Liver (tissue), 9 donors: ENCODE data around the gene FOXN4. TPM values are rescaled to one million over a fixed set of nuclear protein-coding genes. Genes with fewer than 3 reads are reported as not detected.
A peak's percentile ranks its signal among the peaks of the same experiment; 100 is the strongest.

Experiments used
- DNase-seq: peaks from one replicate; pipeline ENCODE4 v3.0.0-alpha.2; 2017; ENCODE audit warnings: low spot score
- H3K27ac ChIP-seq, 2 donors: one replicate each; pipeline ENCODE4 v1.7.0; 2013; ENCODE audit warnings: inconsistent platforms in 2 of 2, low read length in 2 of 2, control low read depth in 1 of 2, low read depth in 1 of 2, mild to moderate bottlenecking in 1 of 2
- H3K27me3 ChIP-seq, 4 donors: one replicate each; pipeline versions ENCODE4 v1.6.1 to v1.7.0; 2013; ENCODE audit warnings: low read length in 3 of 4, inconsistent platforms in 1 of 4, mild to moderate bottlenecking in 1 of 4, moderate library complexity in 1 of 4; ENCODE audit not compliant: control insufficient read depth in 4 of 4, insufficient read depth in 4 of 4
- H3K36me3 ChIP-seq, 4 donors: one replicate each; pipeline versions ENCODE4 v1.6.1 to v1.7.0; 2013; ENCODE audit warnings: low read length in 3 of 4, mild to moderate bottlenecking in 3 of 4, low read depth in 1 of 4, moderate library complexity in 1 of 4; ENCODE audit not compliant: control insufficient read depth in 4 of 4, insufficient read depth in 3 of 4
- H3K4me1 ChIP-seq, 4 donors: one replicate each; pipeline versions ENCODE4 v1.6.1 to v1.7.0; 2013; ENCODE audit warnings: low read length in 3 of 4, mild to moderate bottlenecking in 3 of 4, moderate library complexity in 1 of 4; ENCODE audit not compliant: control insufficient read depth in 4 of 4, insufficient read depth in 4 of 4
- H3K4me3 ChIP-seq, 3 donors: one replicate each; pipeline versions ENCODE4 v1.6.1 to v1.7.0; 2013; ENCODE audit warnings: low read length in 3 of 3, control low read depth in 1 of 3, low read depth in 1 of 3, mild to moderate bottlenecking in 1 of 3
- H3K9ac ChIP-seq, 2 donors: one replicate each; pipeline ENCODE4 v1.7.0; 2013; ENCODE audit warnings: low read length in 2 of 2, mild to moderate bottlenecking in 2 of 2, moderate library complexity in 2 of 2, control low read depth in 1 of 2, low read depth in 1 of 2
- H3K9me3 ChIP-seq, 4 donors: one replicate each; pipeline versions ENCODE4 v1.6.1 to v1.7.0; 2013; ENCODE audit warnings: low read length in 3 of 4; ENCODE audit not compliant: control insufficient read depth in 4 of 4
- EGR1 ChIP-seq, 2 donors: IDR thresholded peaks; 2 replicates each; pipeline ENCODE4 v1.6.1; 2016 to 2018; ENCODE audit warnings: antibody characterized with exemption in 2 of 2, low read depth in 2 of 2
- HNF4A ChIP-seq, 2 donors: conservative IDR thresholded peaks; 2 replicates each; pipeline ENCODE4 v1.6.1; 2016; ENCODE audit warnings: antibody characterized with exemption in 2 of 2, mild to moderate bottlenecking in 2 of 2
- HNF4G ChIP-seq: IDR thresholded peaks from 2 replicates; pipeline ENCODE4 v1.6.1; 2016; ENCODE audit warnings: antibody characterized with exemption
- JUND ChIP-seq, 2 donors: IDR thresholded peaks; 2 replicates each; pipeline ENCODE4 v1.6.1; 2016; ENCODE audit warnings: antibody characterized with exemption in 2 of 2
- NR2F2 ChIP-seq: IDR thresholded peaks from 2 replicates; pipeline ENCODE4 v1.6.1; 2016; ENCODE audit warnings: antibody characterized with exemption
- RXRA ChIP-seq, 2 donors: IDR thresholded peaks; 2 replicates each; pipeline ENCODE4 v1.6.1; 2017 to 2018; ENCODE audit warnings: antibody characterized with exemption in 2 of 2, mild to moderate bottlenecking in 1 of 2
- SP1 ChIP-seq: IDR thresholded peaks from 2 replicates; pipeline ENCODE4 v1.6.1; 2018; ENCODE audit warnings: antibody characterized with exemption, mild to moderate bottlenecking
- TAF1 ChIP-seq: conservative IDR thresholded peaks from 2 replicates; pipeline ENCODE4 v1.6.1; 2016; ENCODE audit warnings: antibody characterized with exemption, mild to moderate bottlenecking
- YY1 ChIP-seq: IDR thresholded peaks from 2 replicates; pipeline ENCODE4 v1.6.1; 2016; ENCODE audit warnings: antibody characterized with exemption, mild to moderate bottlenecking
- WGBS: extraction: QIAGEN DNeasy Blood & Tissue Kit; methylation state at CpG from one replicate; pipeline ENCODE4 v1.1.7; 2013; 5-methylcytosine and 5-hydroxymethylcytosine counted together
- polyA plus RNA-seq, 2 donors: library from polyadenylated mRNA; stranded (reverse) in 1 of 2; unstranded in 1 of 2; fragments of 200-250 nt in 1 of 2; fragments of >200 nt in 1 of 2; fragmentation: Nextera tagmentation in 1 of 2; extraction: Ambion mirVana in 1 of 2; gene quantifications; one replicate each; pipeline versions ENCODE4 v1.2.1 to v1.2.3, GENCODE V29; 2013 to 2015
- total RNA-seq, 2 donors: library from RNA; depleted of rRNA; stranded (reverse); fragments of >200 nt; gene quantifications; one replicate each; pipeline ENCODE4 v1.2.3, GENCODE V29; 2014
- TF ChIP-seq, protein P1 (sequence below): IDR thresholded peaks from 2 replicates; pipeline ENCODE4 v1.6.1; 2016; ENCODE audit warnings: antibody characterized with exemption
- TF ChIP-seq, protein P2 (sequence below): IDR thresholded peaks from 2 replicates; pipeline ENCODE4 v1.6.1; 2016; ENCODE audit warnings: antibody characterized with exemption, mild to moderate bottlenecking
- TF ChIP-seq, protein P3 (sequence below): IDR thresholded peaks from 2 replicates; pipeline ENCODE4 v1.6.1; 2016; ENCODE audit warnings: antibody characterized with exemption
- TF ChIP-seq, protein P4 (sequence below): fragments of 150-350 bp; IDR thresholded peaks from 2 replicates; pipeline ENCODE4 v1.5.1; 2017; ENCODE audit warnings: improper control_type of control experiment, low read depth, low read length; ENCODE audit not compliant: missing input control
- donor health status: healthy.
- donor health status: healthy.
- donor health status: healthy.
- donor health status: healthy.
- donor health status: healthy.

FOXN4 gene
- total and polyA plus RNA-seq, 4 donors = not detected

DNA sequence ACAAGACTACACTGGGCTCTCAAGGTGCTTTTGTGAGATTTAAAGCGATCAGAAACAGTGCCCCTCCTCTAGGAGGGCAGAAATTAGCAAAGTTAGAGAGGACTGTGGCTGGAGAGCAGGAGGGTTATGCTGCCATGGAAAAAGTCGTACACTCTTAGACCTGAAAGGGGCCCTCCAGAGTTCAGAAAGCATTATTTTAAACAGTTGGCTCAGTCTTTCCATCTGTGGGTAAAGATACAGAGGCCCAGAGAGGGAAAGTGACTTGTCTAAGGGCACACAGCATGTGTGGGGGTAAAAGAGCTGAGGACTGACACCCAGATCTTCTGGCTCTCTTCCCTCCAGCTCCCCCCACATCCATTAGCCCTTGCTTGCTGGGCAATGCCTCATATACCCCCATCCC lies 47.1 kb downstream of the FOXN4 start:
- Histone ChIP-seq H3K4me3 (no peak overlapping the region), H3K27ac (no peak overlapping the region), H3K9me3 (no peaks in the 10 kb centered on the region), H3K9ac (no peak overlapping the region), H3K36me3 (peaks cover 24 to 83% (median 66%) of the 10 kb centered on the region in 4 donors), H3K27me3 (no peaks in the 10 kb centered on the region), H3K4me1 (no peaks in the 10 kb centered on the region)
- no peak for DNase-seq
- TF ChIP-seq NR2F2 = no peak
- TF ChIP-seq, protein P1, sequence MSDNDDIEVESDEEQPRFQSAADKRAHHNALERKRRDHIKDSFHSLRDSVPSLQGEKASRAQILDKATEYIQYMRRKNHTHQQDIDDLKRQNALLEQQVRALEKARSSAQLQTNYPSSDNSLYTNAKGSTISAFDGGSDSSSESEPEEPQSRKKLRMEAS = no peak
- no peak for TF ChIP-seq RXRA (IDR thresholded peaks at IDR 0.05)
- WGBS = 94% methylated on average over 2 of the region's 2 CpGs

DNA sequence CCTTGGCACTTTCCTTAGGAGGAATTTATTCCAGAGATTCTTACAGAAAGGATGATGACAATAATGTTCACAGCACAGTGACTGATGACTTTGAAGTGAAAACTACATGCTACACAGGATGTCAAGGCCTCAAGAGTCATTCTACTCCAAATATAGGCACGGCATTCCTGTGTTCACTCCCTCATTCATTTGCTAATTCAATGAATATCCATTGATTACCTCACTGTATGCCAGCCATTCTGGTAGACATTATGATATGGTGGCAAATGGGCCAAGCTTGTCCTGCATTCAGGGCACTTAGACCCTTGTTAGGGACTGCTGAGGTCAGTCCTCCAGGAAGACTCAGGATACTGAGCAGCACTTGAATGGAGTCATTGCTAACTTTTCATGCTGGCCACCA lies 48.0 kb downstream of the FOXN4 start:
- Histone ChIP-seq H3K4me3 (no peak overlapping the region), H3K27me3 (no peaks in the 10 kb centered on the region), H3K36me3 (peaks cover 23 to 83% (median 66%) of the 10 kb centered on the region in 4 donors), H3K9ac (no peak overlapping the region), H3K27ac (no peak overlapping the region), H3K9me3 (no peaks in the 10 kb centered on the region), H3K4me1 (no peaks in the 10 kb centered on the region)
- TF ChIP-seq YY1 (no peak), HNF4A (conservative IDR thresholded peaks at IDR 0.05) (no peak), NR2F2 (no peak), EGR1 (IDR thresholded peaks at IDR 0.05; ENCODE audit: low read depth in 2 of 2) (no peak), TAF1 (no peak), JUND (IDR thresholded peaks at IDR 0.05) (no peak), HNF4G (no peak), SP1 (no peak)
- TF ChIP-seq, protein P2, sequence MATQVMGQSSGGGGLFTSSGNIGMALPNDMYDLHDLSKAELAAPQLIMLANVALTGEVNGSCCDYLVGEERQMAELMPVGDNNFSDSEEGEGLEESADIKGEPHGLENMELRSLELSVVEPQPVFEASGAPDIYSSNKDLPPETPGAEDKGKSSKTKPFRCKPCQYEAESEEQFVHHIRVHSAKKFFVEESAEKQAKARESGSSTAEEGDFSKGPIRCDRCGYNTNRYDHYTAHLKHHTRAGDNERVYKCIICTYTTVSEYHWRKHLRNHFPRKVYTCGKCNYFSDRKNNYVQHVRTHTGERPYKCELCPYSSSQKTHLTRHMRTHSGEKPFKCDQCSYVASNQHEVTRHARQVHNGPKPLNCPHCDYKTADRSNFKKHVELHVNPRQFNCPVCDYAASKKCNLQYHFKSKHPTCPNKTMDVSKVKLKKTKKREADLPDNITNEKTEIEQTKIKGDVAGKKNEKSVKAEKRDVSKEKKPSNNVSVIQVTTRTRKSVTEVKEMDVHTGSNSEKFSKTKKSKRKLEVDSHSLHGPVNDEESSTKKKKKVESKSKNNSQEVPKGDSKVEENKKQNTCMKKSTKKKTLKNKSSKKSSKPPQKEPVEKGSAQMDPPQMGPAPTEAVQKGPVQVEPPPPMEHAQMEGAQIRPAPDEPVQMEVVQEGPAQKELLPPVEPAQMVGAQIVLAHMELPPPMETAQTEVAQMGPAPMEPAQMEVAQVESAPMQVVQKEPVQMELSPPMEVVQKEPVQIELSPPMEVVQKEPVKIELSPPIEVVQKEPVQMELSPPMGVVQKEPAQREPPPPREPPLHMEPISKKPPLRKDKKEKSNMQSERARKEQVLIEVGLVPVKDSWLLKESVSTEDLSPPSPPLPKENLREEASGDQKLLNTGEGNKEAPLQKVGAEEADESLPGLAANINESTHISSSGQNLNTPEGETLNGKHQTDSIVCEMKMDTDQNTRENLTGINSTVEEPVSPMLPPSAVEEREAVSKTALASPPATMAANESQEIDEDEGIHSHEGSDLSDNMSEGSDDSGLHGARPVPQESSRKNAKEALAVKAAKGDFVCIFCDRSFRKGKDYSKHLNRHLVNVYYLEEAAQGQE = no peak
- TF ChIP-seq, protein P3, sequence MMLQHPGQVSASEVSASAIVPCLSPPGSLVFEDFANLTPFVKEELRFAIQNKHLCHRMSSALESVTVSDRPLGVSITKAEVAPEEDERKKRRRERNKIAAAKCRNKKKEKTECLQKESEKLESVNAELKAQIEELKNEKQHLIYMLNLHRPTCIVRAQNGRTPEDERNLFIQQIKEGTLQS = no peak
- TF ChIP-seq, protein P4, sequence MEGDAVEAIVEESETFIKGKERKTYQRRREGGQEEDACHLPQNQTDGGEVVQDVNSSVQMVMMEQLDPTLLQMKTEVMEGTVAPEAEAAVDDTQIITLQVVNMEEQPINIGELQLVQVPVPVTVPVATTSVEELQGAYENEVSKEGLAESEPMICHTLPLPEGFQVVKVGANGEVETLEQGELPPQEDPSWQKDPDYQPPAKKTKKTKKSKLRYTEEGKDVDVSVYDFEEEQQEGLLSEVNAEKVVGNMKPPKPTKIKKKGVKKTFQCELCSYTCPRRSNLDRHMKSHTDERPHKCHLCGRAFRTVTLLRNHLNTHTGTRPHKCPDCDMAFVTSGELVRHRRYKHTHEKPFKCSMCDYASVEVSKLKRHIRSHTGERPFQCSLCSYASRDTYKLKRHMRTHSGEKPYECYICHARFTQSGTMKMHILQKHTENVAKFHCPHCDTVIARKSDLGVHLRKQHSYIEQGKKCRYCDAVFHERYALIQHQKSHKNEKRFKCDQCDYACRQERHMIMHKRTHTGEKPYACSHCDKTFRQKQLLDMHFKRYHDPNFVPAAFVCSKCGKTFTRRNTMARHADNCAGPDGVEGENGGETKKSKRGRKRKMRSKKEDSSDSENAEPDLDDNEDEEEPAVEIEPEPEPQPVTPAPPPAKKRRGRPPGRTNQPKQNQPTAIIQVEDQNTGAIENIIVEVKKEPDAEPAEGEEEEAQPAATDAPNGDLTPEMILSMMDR = no peak
- TF ChIP-seq, protein P1 = no peak
- no peak for DNase-seq
- 94% methylated on average over 1 of the region's 1 CpG for WGBS

DNA sequence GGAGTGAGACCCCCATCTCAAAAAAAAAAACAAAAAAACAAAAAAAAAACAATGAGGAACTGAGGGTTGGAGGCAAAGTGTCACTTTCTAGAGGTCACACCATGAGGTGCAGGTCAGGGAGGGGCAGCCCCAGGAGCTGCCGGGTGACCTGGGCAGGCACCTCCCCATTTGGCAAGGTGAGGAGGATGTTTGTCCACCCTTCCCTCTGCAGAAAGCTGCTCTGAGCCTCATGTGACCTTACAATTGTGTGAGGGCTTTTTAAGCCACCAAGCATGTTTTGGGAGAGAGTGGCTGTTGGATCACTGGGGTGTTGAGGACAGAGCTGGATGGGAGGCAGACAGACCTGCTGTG lies 49.6 kb downstream of the FOXN4 start:
- no peaks in the 10 kb centered on the region for H3K9me3 ChIP-seq
- H3K27me3 ChIP-seq = no peaks in the 10 kb centered on the region
- H3K4me3 ChIP-seq = no peak overlapping the region
- H3K27ac ChIP-seq = no peak overlapping the region
- no peak overlapping the region for H3K9ac ChIP-seq
- 41% methylated on average over 1 of the region's 1 CpG for WGBS
- no peaks in the 10 kb centered on the region for H3K4me1 ChIP-seq
- no peak for DNase-seq
- TF ChIP-seq YY1 (no peak), RXRA (IDR thresholded peaks at IDR 0.05) (peak in 1 of 2 donors; percentile 8)
- peaks cover 18 to 81% (median 64%) of the 10 kb centered on the region in 4 donors for H3K36me3 ChIP-seq
